HG02852 (cell line): ENCODE data around the gene EHMT1.

ENCODE experiments used
- ATAC-seq: cut with Tn5 transposase; IDR thresholded peaks from one replicate; pipeline ENCODE4 v1.9.1; 2021; ENCODE audit warnings: mild to moderate bottlenecking, moderate library complexity; ENCODE audit not compliant: unreplicated experiment

Gene EHMT1

GRCh38 chr9:137643921-137644320 lies 25.1 kb downstream of the EHMT1 start:
- no peak for ATAC-seq

- ATAC-seq = no peak
Measured at GRCh38 chr9:137645211-137645610, 26.4 kb downstream of the EHMT1 start.

GRCh38 chr9:137646341-137646740 lies 27.5 kb downstream of the EHMT1 start:
- no peak for ATAC-seq

- no peak for ATAC-seq
Measured at GRCh38 chr9:137647096-137647714, 28.4 kb downstream of the EHMT1 start.

- ATAC-seq = no peak
Measured at GRCh38 chr9:137648396-137648795, 29.6 kb downstream of the EHMT1 start.

- no peak for ATAC-seq
Measured at GRCh38 chr9:137649553-137649952, 30.7 kb downstream of the EHMT1 start.

GRCh38 chr9:137650259-137650658 lies 31.5 kb downstream of the EHMT1 start:
- ATAC-seq = no peak

- no peak for ATAC-seq
Measured at GRCh38 chr9:137650779-137651178, 32.0 kb downstream of the EHMT1 start.

- no peak for ATAC-seq
Measured at GRCh38 chr9:137656416-137656815, 37.6 kb downstream of the EHMT1 start.

GRCh38 chr9:137657606-137658005 lies 38.8 kb downstream of the EHMT1 start:
- no peak for ATAC-seq

GRCh38 chr9:137658781-137659180 lies 40.0 kb downstream of the EHMT1 start:
- no peak for ATAC-seq

- no peak for ATAC-seq
Measured at GRCh38 chr9:137660144-137660543, 41.3 kb downstream of the EHMT1 start.

GRCh38 chr9:137663584-137663983 lies 44.8 kb downstream of the EHMT1 start:
- no peak for ATAC-seq

GRCh38 chr9:137664676-137665075 lies 45.9 kb downstream of the EHMT1 start:
- ATAC-seq = no peak

GRCh38 chr9:137665226-137665625 lies 46.4 kb downstream of the EHMT1 start:
- no peak for ATAC-seq

GRCh38 chr9:137665697-137666512 lies 47.1 kb downstream of the EHMT1 start:
- no peak for ATAC-seq

- no peak for ATAC-seq
Measured at GRCh38 chr9:137666513-137666822, 47.7 kb downstream of the EHMT1 start.

GRCh38 chr9:137666955-137667670 lies 48.3 kb downstream of the EHMT1 start:
- ATAC-seq = no peak

- no peak for ATAC-seq
Measured at GRCh38 chr9:137668203-137668602, 49.4 kb downstream of the EHMT1 start.

GRCh38 chr9:137669261-137669672 lies 50.5 kb downstream of the EHMT1 start:
- ATAC-seq = no peak

GRCh38 chr9:137670391-137671195 lies 51.8 kb downstream of the EHMT1 start:
- no peak for ATAC-seq
